WTC11 (cell line): Measurements from ENCODE around the gene MARS1. TPM values are rescaled to one million over a fixed set of nuclear protein-coding genes. Genes with fewer than 3 reads are reported as not detected.
"Not testable (repeated sequence)": the region's sequence is repeated elsewhere in the genome, so short reads cannot be mapped to it uniquely, and the experiment has no call there.

Source experiments
- ATAC-seq: fragments of 200-7000 bp; cut with Tn5 transposase; 2 replicates; pipeline ENCODE4 v1.10.0; 2021; ENCODE audit warnings: mild to moderate bottlenecking, moderate library complexity
- CTCF ChIA-PET: fragments of 300-600 bp; sonication (Branson Sonifier 250); formaldehyde crosslinking; loops from one replicate; lab custom pipeline; 2021; ENCODE audit warnings: antibody characterized with exemption; lab: Charles Lee
- POLR2A ChIA-PET: fragments of 350-600 bp; sonication (Branson Sonifier 250); formaldehyde crosslinking; loops from one replicate; lab custom pipeline; 2021; ENCODE audit warnings: antibody characterized with exemption; lab: Charles Lee
- DNase-seq: peaks from one replicate; pipeline ENCODE4 v3.0.0; 2021; ENCODE audit warnings: low spot score
- H3K27ac Mint-ChIP-seq: 2 replicates; pipeline ENCODE4 v1.8.0; 2021; ENCODE audit warnings: mixed read lengths
- H3K27me3 Mint-ChIP-seq: 2 replicates; pipeline ENCODE4 v1.8.0; 2021; ENCODE audit warnings: low read depth, mild to moderate bottlenecking, moderate library complexity, mixed read lengths
- H3K36me3 Mint-ChIP-seq: 2 replicates; pipeline ENCODE4 v1.8.0; 2021; ENCODE audit warnings: mixed read lengths
- H3K4me1 Mint-ChIP-seq: 2 replicates; pipeline ENCODE4 v1.8.0; 2022; ENCODE audit warnings: mixed read lengths
- H3K4me3 Mint-ChIP-seq: 2 replicates; pipeline ENCODE4 v1.8.0; 2021; ENCODE audit warnings: mild to moderate bottlenecking, moderate library complexity, mixed read lengths
- H3K9me3 Mint-ChIP-seq: 2 replicates; pipeline ENCODE4 v1.8.0; 2021; ENCODE audit warnings: mixed read lengths
- AR ChIP-seq: fragments of 250-450 bp; sonication (Bioruptor Pico); IDR thresholded peaks from 2 replicates; pipeline ENCODE4 v1.9.0; 2021; ENCODE audit warnings: mild to moderate bottlenecking
- E2F4 ChIP-seq: sonication (generic); formaldehyde crosslinking; IDR thresholded peaks from 2 replicates; pipeline ENCODE4 v1.8.1; 2022; ENCODE audit warnings: low read depth, mild to moderate bottlenecking, moderate library complexity, missing genetic modification reagents, borderline replicate concordance
- E2F5 ChIP-seq: sonication (generic); formaldehyde crosslinking; IDR thresholded peaks from 2 replicates; pipeline ENCODE4 v1.8.1; 2022; ENCODE audit warnings: mild to moderate bottlenecking, moderate library complexity, missing genetic modification reagents
- ERG ChIP-seq: fragments of 250-450 bp; sonication (Bioruptor Pico); IDR thresholded peaks from 2 replicates; pipeline ENCODE4 v1.8.0; 2021; ENCODE audit warnings: mild to moderate bottlenecking
- ESRRA ChIP-seq: sonication (generic); formaldehyde crosslinking; IDR thresholded peaks from 2 replicates; pipeline ENCODE4 v1.8.1; 2022; ENCODE audit warnings: mild to moderate bottlenecking, missing genetic modification reagents, borderline replicate concordance
- FOXP4 ChIP-seq: sonication (generic); formaldehyde crosslinking; IDR thresholded peaks from 2 replicates; pipeline ENCODE4 v1.8.0; 2022; ENCODE audit warnings: mild to moderate bottlenecking, missing genetic modification reagents
- IRF1 ChIP-seq: sonication (generic); formaldehyde crosslinking; IDR thresholded peaks from 2 replicates; pipeline ENCODE4 v1.8.0; 2023; ENCODE audit warnings: missing genetic modification reagents
- MXD4 ChIP-seq: fragments of 250-450 bp; sonication (Bioruptor Pico); IDR thresholded peaks from 2 replicates; pipeline ENCODE4 v1.8.0; 2021; ENCODE audit warnings: mild to moderate bottlenecking, moderate library complexity, borderline replicate concordance
- NR1H2 ChIP-seq: sonication (generic); formaldehyde crosslinking; IDR thresholded peaks from 2 replicates; pipeline ENCODE4 v1.9.0; 2021; ENCODE audit warnings: mild to moderate bottlenecking, moderate library complexity, missing genetic modification reagents
- SP1 ChIP-seq: sonication (generic); formaldehyde crosslinking; conservative IDR thresholded peaks from 2 replicates; pipeline ENCODE4 v1.8.1; 2022; ENCODE audit warnings: missing genetic modification reagents
- STAT6 ChIP-seq: sonication (generic); formaldehyde crosslinking; conservative IDR thresholded peaks from 2 replicates; pipeline ENCODE4 v1.8.1; 2023; ENCODE audit warnings: mild to moderate bottlenecking, low read depth, missing genetic modification reagents, moderate library complexity
- ZNF425 ChIP-seq: fragments of 250-450 bp; sonication (Bioruptor Pico); conservative IDR thresholded peaks from 2 replicates; pipeline ENCODE4 v1.9.0; 2021; ENCODE audit warnings: mild to moderate bottlenecking
- ZNF532 ChIP-seq: fragments of 250-450 bp; sonication (Bioruptor Pico); IDR thresholded peaks from 2 replicates; pipeline ENCODE4 v1.9.0; 2021; ENCODE audit warnings: mild to moderate bottlenecking, borderline replicate concordance
- ZNF671 ChIP-seq: fragments of 250-450 bp; sonication (Bioruptor Pico); IDR thresholded peaks from 2 replicates; pipeline ENCODE4 v1.8.0; 2021; ENCODE audit warnings: mild to moderate bottlenecking
- total RNA-seq: library from RNA; stranded (reverse); gene quantifications from 3 replicates; pipeline ENCODE4 v1.2.3, GENCODE V29; 2021

Gene MARS1
- total RNA-seq, 1 experiment from 2014 or later: 367 TPM

GRCh38 chr12:57495051-57495701 is 7.3 kb downstream of the MARS1 start:
- H3K27me3 Mint-ChIP-seq, H3K9me3 Mint-ChIP-seq, H3K27ac Mint-ChIP-seq, CTCF ChIA-PET, DNase-seq, H3K4me3 Mint-ChIP-seq, ATAC-seq, H3K4me1 Mint-ChIP-seq, POLR2A ChIA-PET: not testable (repeated sequence)
- H3K36me3 Mint-ChIP-seq: peaks cover 85% of the 10 kb centered on the region

GRCh38 chr12:57496822-57497221 is 9.0 kb downstream of the MARS1 start:
- POLR2A ChIA-PET: interaction anchor here (0.7 kb wide), 1 partner anchor 19 kb away, joined by 4 read pairs; no protein-coding TSS in a partner anchor
- Mint-ChIP-seq H3K9me3 (peaks cover 11% of the 10 kb centered on the region), H3K4me1 (no peaks in the 10 kb centered on the region), H3K27ac (no peak overlapping the region), H3K27me3 (no peaks in the 10 kb centered on the region), H3K4me3 (no peak overlapping the region), H3K36me3 (peaks cover 85% of the 10 kb centered on the region)
- no peak for ATAC-seq
- DNase-seq: no peak
- CTCF ChIA-PET: no interaction called here
- TF ChIP-seq ZNF671 (CRISPR knock-in tag) (no peak), ERG (CRISPR knock-in tag) (no peak), E2F5 (no peak), FOXP4 (CRISPR knock-in tag) (no peak), ZNF532 (CRISPR knock-in tag) (no peak), NR1H2 (CRISPR knock-in tag) (no peak), ESRRA (CRISPR knock-in tag) (no peak), ZNF425 (CRISPR knock-in tag) (no peak), AR (CRISPR knock-in tag) (no peak), SP1 (CRISPR knock-in tag) (no peak), MXD4 (no peak), E2F4 (CRISPR knock-in tag) (no peak), STAT6 (CRISPR knock-in tag) (no peak), IRF1 (CRISPR knock-in tag) (no peak)
